Kidney epithelial cell (primary cell): ENCODE measurements around the gene TSPAN16. TPM values are rescaled to one million over a fixed set of nuclear protein-coding genes. Genes with fewer than 3 reads are reported as not detected.

Experiments used
- DNase-seq: peaks from one replicate; pipeline ENCODE4 v3.0.0-alpha.2; 2010; ENCODE audit warnings: low read depth
- H3K27me3 ChIP-seq: 2 replicates; pipeline ENCODE4 v1.6.0; 2011; ENCODE audit warnings: low read length; ENCODE audit not compliant: control insufficient read depth, insufficient read depth
- H3K36me3 ChIP-seq: 2 replicates; pipeline ENCODE4 v1.5.1; 2011; ENCODE audit warnings: low read length; ENCODE audit not compliant: control insufficient read depth, insufficient read depth
- H3K4me3 ChIP-seq: 2 replicates; pipeline ENCODE4 v1.5.1; 2011; ENCODE audit warnings: low read depth, mild to moderate bottlenecking, control low read depth, low read length
- total RNA-seq: library from RNA; depleted of rRNA; stranded (reverse); fragments of >200 nt; gene quantifications from 2 replicates; pipeline ENCODE4 v1.2.3, GENCODE V29; 2015
- TF ChIP-seq, protein P1 (sequence below): IDR thresholded peaks from 2 replicates; pipeline ENCODE4 v1.5.1; 2011; ENCODE audit warnings: mild to moderate bottlenecking, moderate library complexity, low read length, control low read depth, inconsistent platforms; ENCODE audit not compliant: insufficient read depth, poor library complexity, severe bottlenecking

The TSPAN16 gene
- total RNA-seq, 1 donor from 2014 or later = not detected

GRCh38 chr19:11265785-11266236 is 30.1 kb upstream of the TSPAN16 start:
- no peak for DNase-seq
- no peaks in the 10 kb centered on the region for H3K27me3 ChIP-seq
- TF ChIP-seq, protein P1, sequence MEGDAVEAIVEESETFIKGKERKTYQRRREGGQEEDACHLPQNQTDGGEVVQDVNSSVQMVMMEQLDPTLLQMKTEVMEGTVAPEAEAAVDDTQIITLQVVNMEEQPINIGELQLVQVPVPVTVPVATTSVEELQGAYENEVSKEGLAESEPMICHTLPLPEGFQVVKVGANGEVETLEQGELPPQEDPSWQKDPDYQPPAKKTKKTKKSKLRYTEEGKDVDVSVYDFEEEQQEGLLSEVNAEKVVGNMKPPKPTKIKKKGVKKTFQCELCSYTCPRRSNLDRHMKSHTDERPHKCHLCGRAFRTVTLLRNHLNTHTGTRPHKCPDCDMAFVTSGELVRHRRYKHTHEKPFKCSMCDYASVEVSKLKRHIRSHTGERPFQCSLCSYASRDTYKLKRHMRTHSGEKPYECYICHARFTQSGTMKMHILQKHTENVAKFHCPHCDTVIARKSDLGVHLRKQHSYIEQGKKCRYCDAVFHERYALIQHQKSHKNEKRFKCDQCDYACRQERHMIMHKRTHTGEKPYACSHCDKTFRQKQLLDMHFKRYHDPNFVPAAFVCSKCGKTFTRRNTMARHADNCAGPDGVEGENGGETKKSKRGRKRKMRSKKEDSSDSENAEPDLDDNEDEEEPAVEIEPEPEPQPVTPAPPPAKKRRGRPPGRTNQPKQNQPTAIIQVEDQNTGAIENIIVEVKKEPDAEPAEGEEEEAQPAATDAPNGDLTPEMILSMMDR = no peak
- H3K36me3 ChIP-seq = no peaks in the 10 kb centered on the region
- H3K4me3 ChIP-seq = no peak overlapping the region

GRCh38 chr19:11267316-11268085 is 28.5 kb upstream of the TSPAN16 start:
- H3K27me3 ChIP-seq = no peaks in the 10 kb centered on the region
- no peak for DNase-seq
- TF ChIP-seq, protein P1 = no peak
- H3K4me3 ChIP-seq = no peak overlapping the region
- no peaks in the 10 kb centered on the region for H3K36me3 ChIP-seq

- Histone ChIP-seq H3K36me3 (no peaks in the 10 kb centered on the region), H3K27me3 (no peaks in the 10 kb centered on the region), H3K4me3 (no peak overlapping the region)
- DNase-seq = no peak
- TF ChIP-seq, protein P1 = no peak
Observed at GRCh38 chr19:11268783-11269267, 27.1 kb upstream of the TSPAN16 start.

DNA sequence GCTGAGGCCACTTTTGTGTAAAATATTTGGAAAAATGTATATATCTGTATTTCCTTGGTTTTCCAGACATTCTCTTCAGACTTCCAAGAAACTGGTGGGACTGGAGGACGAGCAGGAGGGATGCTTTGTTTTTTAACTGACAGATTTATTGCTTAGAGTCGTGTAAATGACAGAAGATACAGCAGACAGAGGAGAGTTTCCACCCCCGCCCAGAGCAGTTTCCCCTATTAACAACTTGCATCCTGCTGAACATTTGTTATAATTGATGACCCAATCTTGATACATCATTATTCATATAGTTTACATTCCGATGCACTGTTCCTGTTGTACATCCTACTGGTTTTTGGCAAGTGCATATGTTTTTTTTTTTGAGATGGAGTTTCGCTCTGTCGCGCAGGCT is 26.6 kb upstream of the TSPAN16 start:
- TF ChIP-seq, protein P1 = no peak
- Histone ChIP-seq H3K36me3 (no peaks in the 10 kb centered on the region), H3K4me3 (no peak overlapping the region), H3K27me3 (no peaks in the 10 kb centered on the region)
- no peak for DNase-seq

DNA sequence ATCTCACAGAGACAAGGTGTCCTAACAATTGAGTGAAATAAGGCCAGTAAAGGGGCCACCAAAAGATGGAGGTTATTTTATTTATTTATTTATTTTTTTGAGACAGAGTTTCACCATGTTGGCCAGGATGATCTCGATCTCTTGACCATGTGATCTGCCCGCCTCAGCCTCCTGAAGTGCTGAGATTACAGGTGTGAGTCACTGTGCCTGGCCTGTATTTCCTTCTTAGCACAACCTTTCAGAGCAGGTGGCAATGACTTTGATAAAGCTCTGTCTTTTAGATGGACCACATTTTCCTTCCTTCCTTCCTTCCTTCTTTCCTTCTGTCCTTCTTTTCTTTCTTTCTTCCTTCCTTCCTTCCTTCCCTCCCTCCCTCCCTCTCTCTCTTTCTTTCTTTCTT is 22.7 kb upstream of the TSPAN16 start:
- no peaks in the 10 kb centered on the region for H3K36me3 ChIP-seq
- no peaks in the 10 kb centered on the region for H3K27me3 ChIP-seq
- no peak for DNase-seq
- H3K4me3 ChIP-seq = no peak overlapping the region
- TF ChIP-seq, protein P1 = no peak
